NOMO-1 treated with dmso at 0.1 percent for 144 hours (cell line): ENCODE data around the gene SYNPR.

Experiments used
- DNase-seq: peaks from one replicate; lab custom pipeline; 2025; ENCODE audit not compliant: unreplicated experiment; lab: John Stamatoyannopoulos, UW

The SYNPR gene

GRCh38 chr3:63303238-63303637, 25.1 kb downstream of the SYNPR start:
- DNase-seq: no peak

- DNase-seq: no peak
Observed at GRCh38 chr3:63304421-63304820, 26.3 kb downstream of the SYNPR start.

GRCh38 chr3:63308072-63308471, 30.0 kb downstream of the SYNPR start:
- DNase-seq: no peak

- DNase-seq: no peak
Observed at GRCh38 chr3:63309768-63310167, 31.7 kb downstream of the SYNPR start.

GRCh38 chr3:63323766-63324165, 45.7 kb downstream of the SYNPR start:
- no peak for DNase-seq

GRCh38 chr3:63324621-63325020, 46.5 kb downstream of the SYNPR start:
- DNase-seq: no peak

- DNase-seq: no peak
Observed at GRCh38 chr3:63325386-63325785, 47.3 kb downstream of the SYNPR start.

GRCh38 chr3:63328365-63328764, 50.3 kb downstream of the SYNPR start:
- no peak for DNase-seq

GRCh38 chr3:63331520-63331919, 53.4 kb downstream of the SYNPR start:
- DNase-seq: no peak

- DNase-seq: no peak
Observed at GRCh38 chr3:63333815-63334214, 55.7 kb downstream of the SYNPR start.

- no peak for DNase-seq
Observed at GRCh38 chr3:63338351-63338750, 60.2 kb downstream of the SYNPR start.

- peak; percentile 90 for DNase-seq
Observed at GRCh38 chr3:63343674-63344073, 65.6 kb downstream of the SYNPR start.

- DNase-seq: no peak
Observed at GRCh38 chr3:63344661-63345060, 66.6 kb downstream of the SYNPR start.

- DNase-seq: peak; percentile 3
Observed at GRCh38 chr3:63349583-63350573, 71.8 kb downstream of the SYNPR start.

- no peak for DNase-seq
Observed at GRCh38 chr3:63351159-63352007, 73.3 kb downstream of the SYNPR start.

- no peak for DNase-seq
Observed at GRCh38 chr3:63352008-63352279, 73.8 kb downstream of the SYNPR start.

GRCh38 chr3:63353383-63353782, 75.3 kb downstream of the SYNPR start:
- DNase-seq: no peak

GRCh38 chr3:63354160-63354559, 76.1 kb downstream of the SYNPR start:
- DNase-seq: no peak

- DNase-seq: no peak
Observed at GRCh38 chr3:63355809-63356208, 77.7 kb downstream of the SYNPR start.

- DNase-seq: no peak
Observed at GRCh38 chr3:63364495-63364894, 86.4 kb downstream of the SYNPR start.

GRCh38 chr3:63364910-63365309, 86.8 kb downstream of the SYNPR start:
- no peak for DNase-seq

- DNase-seq: no peak
Observed at GRCh38 chr3:63365671-63366070, 87.6 kb downstream of the SYNPR start.
